Uterus (tissue), 2 donors: ENCODE results near the gene SIM1.

Experiments
- CTCF ChIP-seq, 4 experiments: fragments of 200-600 bp in 2 of 4; fragments of 450-650 bp in 2 of 4; sonication (generic) in 2 of 4; IDR thresholded peaks; one replicate each; pipeline ENCODE4 v1.5.1; 2016 to 2019; ENCODE audit warnings: antibody characterized with exemption in 4 of 4, mild to moderate bottlenecking in 2 of 4, moderate library complexity in 1 of 4
- POLR2A ChIP-seq, 2 donors: fragments of 450-650 bp; IDR thresholded peaks; one replicate each; pipeline ENCODE4 v1.6.1; 2016; ENCODE audit warnings: antibody characterized with exemption in 2 of 2, mild to moderate bottlenecking in 1 of 2, moderate library complexity in 1 of 2

- TF ChIP-seq CTCF (IDR thresholded peaks at IDR 0.05), result no peak
- TF ChIP-seq POLR2A (IDR thresholded peaks at IDR 0.05), result no peak
Measured at GRCh38 chr6:100482698-100483097, 18.0 kb upstream of the SIM1 start.
